Prostate gland (tissue), 2 donors: ENCODE measurements around the gene TMEM132D. TPM values are rescaled to one million over a fixed set of nuclear protein-coding genes. Genes with fewer than 3 reads are reported as not detected.

Experiments
- DNase-seq: peaks from one replicate; pipeline ENCODE4 v3.0.0-alpha.2; 2019; ENCODE audit warnings: low spot score
- H3K27ac ChIP-seq, 2 donors: fragments of 200-600 bp; sonication (generic); 2 replicates each; pipeline ENCODE4 v1.5.1; 2017 to 2019
- H3K27me3 ChIP-seq: fragments of 200-600 bp; sonication (generic); replicated peaks from 2 replicates; pipeline ENCODE4 v1.5.1; 2019; ENCODE audit not compliant: insufficient read depth
- H3K36me3 ChIP-seq, 2 donors: fragments of 200-600 bp; sonication (generic); 1 replicate in 1 of 2; 2 replicates in 1 of 2; pipeline versions ENCODE4 v1.5.1 to v1.8.1; 2017 to 2019
- H3K4me1 ChIP-seq: fragments of 200-600 bp; sonication (generic); replicated peaks from 2 replicates; pipeline ENCODE4 v1.5.1; 2019
- H3K4me3 ChIP-seq, 2 donors: fragments of 200-600 bp; sonication (generic); 2 replicates each; pipeline ENCODE4 v1.5.1; 2017 to 2019
- H3K9me3 ChIP-seq: fragments of 200-600 bp; sonication (generic); 2 replicates; pipeline ENCODE4 v1.5.1; 2017
- CTCF ChIP-seq, 4 experiments: fragments of 200-600 bp in 2 of 4; fragments of 450-650 bp in 2 of 4; sonication (generic) in 2 of 4; IDR thresholded peaks; 1 replicate in 3 of 4; 2 replicates in 1 of 4; pipeline ENCODE4 v1.5.1; 2016 to 2019; ENCODE audit warnings: antibody characterized with exemption in 4 of 4, mild to moderate bottlenecking in 2 of 4, moderate library complexity in 2 of 4
- POLR2A ChIP-seq: fragments of 450-650 bp; IDR thresholded peaks from one replicate; pipeline ENCODE4 v1.6.1; 2016; ENCODE audit warnings: antibody characterized with exemption, mild to moderate bottlenecking
- POLR2AphosphoS5 ChIP-seq: sonication (generic); formaldehyde crosslinking; IDR thresholded peaks from one replicate; pipeline ENCODE4 v1.6.1; 2017; ENCODE audit warnings: antibody characterized with exemption
- WGBS: methylation state at CpG from one replicate; pipeline ENCODE4 v1.1.5; 2018; 5-methylcytosine and 5-hydroxymethylcytosine counted together
- intact Hi-C: fragments of 100-400 bp; cut with DNase I; formaldehyde crosslinking; loops from one replicate; pipeline ENCODE4 v1.14.2; 2022
- total RNA-seq, 2 donors: library from RNA; depleted of rRNA; stranded (reverse); fragments of >200 nt; gene quantifications; one replicate each; pipeline ENCODE4 v1.1.0, GENCODE V29; 2016

The TMEM132D gene
- total RNA-seq, 2 donors from 2014 or later = 0.57 to 1.3 TPM

DNA sequence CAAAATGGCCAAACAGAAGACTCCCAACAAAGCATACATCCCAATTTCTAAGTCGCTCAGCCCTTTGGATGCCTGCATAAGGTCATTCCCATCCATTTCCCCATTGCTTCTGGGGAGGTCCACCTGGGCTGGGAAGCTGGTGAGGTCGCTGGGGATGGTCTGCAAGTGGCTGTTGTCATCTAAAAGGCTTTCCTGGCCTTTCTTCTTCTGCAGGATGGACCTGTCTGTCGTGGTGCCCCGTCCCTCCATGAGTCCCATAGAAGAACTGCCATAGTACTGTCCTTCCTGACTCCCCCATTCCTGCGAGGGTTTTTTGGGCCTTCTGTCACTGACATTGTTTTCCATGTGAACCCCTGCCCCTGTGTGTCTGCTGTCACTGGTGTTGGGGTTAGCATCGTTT is 829.4 kb downstream of the TMEM132D start:
- Histone ChIP-seq H3K36me3 (no peaks in the 10 kb centered on the region), H3K27ac (no peak overlapping the region), H3K9me3 (no peaks in the 10 kb centered on the region), H3K27me3 (no peaks in the 10 kb centered on the region), H3K4me3 (no peak overlapping the region), H3K4me1 (no peaks in the 10 kb centered on the region)
- 82% methylated on average over 6 of the region's 6 CpGs for WGBS
- intact Hi-C loops = no loop called here
- no peak for TF ChIP-seq POLR2A
- TF ChIP-seq CTCF (IDR thresholded peaks at IDR 0.05) = no peak
- no peak for TF ChIP-seq POLR2AphosphoS5
- DNase-seq = no peak

GRCh38 chr12:129073157-129073915 is 830.5 kb downstream of the TMEM132D start:
- 90% methylated on average over 21 of the region's 21 CpGs for WGBS
- Histone ChIP-seq H3K27ac (no peak overlapping the region), H3K9me3 (no peaks in the 10 kb centered on the region), H3K4me1 (no peaks in the 10 kb centered on the region), H3K36me3 (no peaks in the 10 kb centered on the region), H3K4me3 (no peak overlapping the region), H3K27me3 (no peaks in the 10 kb centered on the region)
- TF ChIP-seq POLR2A (no peak), CTCF (IDR thresholded peaks at IDR 0.05) (no peak), POLR2AphosphoS5 (no peak)
- intact Hi-C loops = no loop called here
- DNase-seq = no peak

DNA sequence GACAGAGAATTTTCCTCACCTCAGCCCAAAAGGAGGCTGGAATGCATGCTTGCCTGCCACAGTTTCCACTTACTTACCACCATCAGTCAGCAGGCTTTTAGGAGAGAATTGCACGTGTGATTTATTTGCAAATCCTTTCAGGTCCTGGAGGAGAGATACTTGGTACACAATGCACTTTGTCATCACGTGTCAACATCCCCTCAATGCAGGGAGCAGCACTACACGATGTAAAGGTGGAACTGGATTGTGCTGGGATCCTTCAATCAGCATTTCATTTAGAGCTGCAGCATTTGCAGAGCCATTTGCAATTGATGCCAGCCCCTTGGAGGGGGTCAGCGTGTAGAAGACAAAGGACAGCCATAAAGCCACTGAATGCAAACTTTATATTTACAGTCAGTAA is 832.5 kb downstream of the TMEM132D start:
- no peak for DNase-seq
- 20% methylated on average over 4 of the region's 4 CpGs for WGBS
- Histone ChIP-seq H3K4me3 (no peak overlapping the region), H3K36me3 (no peaks in the 10 kb centered on the region), H3K4me1 (no peaks in the 10 kb centered on the region), H3K27ac (no peak overlapping the region), H3K27me3 (no peaks in the 10 kb centered on the region), H3K9me3 (no peaks in the 10 kb centered on the region)
- intact Hi-C loops = no loop called here
- TF ChIP-seq CTCF (IDR thresholded peaks at IDR 0.05) (no peak), POLR2AphosphoS5 (no peak), POLR2A (no peak)

GRCh38 chr12:129069886-129070285 is 833.9 kb downstream of the TMEM132D start:
- TF ChIP-seq POLR2AphosphoS5 (no peak), CTCF (IDR thresholded peaks at IDR 0.05) (no peak), POLR2A (no peak)
- H3K36me3 ChIP-seq = no peaks in the 10 kb centered on the region
- intact Hi-C loops = no loop called here
- no peak for DNase-seq
- WGBS = 43% methylated on average over 15 of the region's 15 CpGs
- H3K27ac ChIP-seq = no peak overlapping the region
- H3K27me3 ChIP-seq = no peaks in the 10 kb centered on the region
- H3K4me1 ChIP-seq = no peaks in the 10 kb centered on the region
- no peak overlapping the region for H3K4me3 ChIP-seq
- H3K9me3 ChIP-seq = no peaks in the 10 kb centered on the region

GRCh38 chr12:129068684-129069083 is 835.1 kb downstream of the TMEM132D start:
- H3K4me1 ChIP-seq = no peaks in the 10 kb centered on the region
- TF ChIP-seq CTCF (IDR thresholded peaks at IDR 0.05) = no peak
- 69% methylated on average over 10 of the region's 10 CpGs for WGBS
- H3K36me3 ChIP-seq = no peaks in the 10 kb centered on the region
- H3K27me3 ChIP-seq = no peaks in the 10 kb centered on the region
- H3K9me3 ChIP-seq = no peaks in the 10 kb centered on the region
- intact Hi-C loops = no loop called here
- no peak for DNase-seq
- H3K27ac ChIP-seq = no peak overlapping the region
- H3K4me3 ChIP-seq = no peak overlapping the region
